Measurements from ENCODE around the gene OSBPL7.
A peak's percentile ranks its signal among the peaks of the same experiment; 100 is the strongest.

The OSBPL7 gene

DNA sequence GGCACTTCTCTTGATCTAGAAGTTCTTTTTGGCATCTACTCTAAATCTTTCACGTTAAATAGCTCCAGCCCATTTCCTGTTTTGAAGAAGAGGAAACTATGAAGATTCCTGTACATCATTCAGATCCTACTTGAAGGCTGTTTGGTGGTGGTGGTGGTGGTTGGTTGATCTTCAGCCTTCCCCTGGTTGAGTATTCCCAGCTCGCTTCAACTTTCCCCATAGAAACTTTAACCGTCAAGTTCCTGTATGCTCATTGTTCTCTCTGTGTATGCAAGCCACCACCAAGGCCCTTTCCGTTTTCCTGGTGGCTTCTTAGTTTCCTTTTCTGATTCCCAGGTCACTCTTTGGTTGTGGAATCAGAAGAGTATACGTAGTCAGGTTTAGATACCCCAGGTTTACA is 13.2 kb upstream of the OSBPL7 start:
- DNase-seq (ENCODE audit: low read depth) = no peak
- peaks cover 27% of the 10 kb centered on the region for H3K36me3 ChIP-seq (ENCODE audit: control insufficient read depth, insufficient read depth, low read length, severe bottlenecking)
- H3K27me3 ChIP-seq (replicated peaks; ENCODE audit: control insufficient read depth, insufficient read depth, low read length) = no peaks in the 10 kb centered on the region
- H3K4me1 ChIP-seq (ENCODE audit: control insufficient read depth, insufficient read depth, low read length) = peaks cover 62% of the 10 kb centered on the region
- no peaks in the 10 kb centered on the region for H3K9me3 ChIP-seq (ENCODE audit: control insufficient read depth, low read length)
- H3K4me3 ChIP-seq (ENCODE audit: low read length) = no peak overlapping the region
- H3K9ac ChIP-seq (ENCODE audit: low read length) = no peak overlapping the region

GRCh38 chr17:47831934-47832327 is 10.3 kb upstream of the OSBPL7 start:
- Histone ChIP-seq H3K36me3 (ENCODE audit: control insufficient read depth, insufficient read depth, low read length, severe bottlenecking) (peaks cover 36% of the 10 kb centered on the region), H3K9ac (ENCODE audit: low read length) (peak overlapping the region; percentile 94), H3K9me3 (ENCODE audit: control insufficient read depth, low read length) (no peaks in the 10 kb centered on the region), H3K4me3 (ENCODE audit: low read length) (peak overlapping the region; percentile 97), H3K27me3 (replicated peaks; ENCODE audit: control insufficient read depth, insufficient read depth, low read length) (no peaks in the 10 kb centered on the region), H3K4me1 (ENCODE audit: control insufficient read depth, insufficient read depth, low read length) (peaks cover 34% of the 10 kb centered on the region)
- DNase-seq (ENCODE audit: low read depth) = no peak

GRCh38 chr17:47831003-47831933 is 9.7 kb upstream of the OSBPL7 start, which contains the start of the genes LRRC46 and MRPL10:
LRRC46 (plus strand) TSS chr17:47831670; CDS start chr17:47831990, 320 bp downstream.
MRPL10 (minus strand) TSS chr17:47831541; CDS start chr17:47831511, 30 bp downstream.
- peak within 1 kb of the TSS; percentile 97 for H3K4me3 ChIP-seq (ENCODE audit: low read length)
- no peaks in the 10 kb centered on the region for H3K27me3 ChIP-seq (replicated peaks; ENCODE audit: control insufficient read depth, insufficient read depth, low read length)
- peaks cover 28% of the 10 kb centered on the region for H3K4me1 ChIP-seq (ENCODE audit: control insufficient read depth, insufficient read depth, low read length)
- peaks cover 41% of the 10 kb centered on the region for H3K36me3 ChIP-seq (ENCODE audit: control insufficient read depth, insufficient read depth, low read length, severe bottlenecking)
- peak within 1 kb of the TSS; percentile 94 for H3K9ac ChIP-seq (ENCODE audit: low read length)
- DNase-seq (ENCODE audit: low read depth) = peak; percentile 98
- H3K9me3 ChIP-seq (ENCODE audit: control insufficient read depth, low read length) = no peaks in the 10 kb centered on the region

GRCh38 chr17:47830396-47831002 is 8.9 kb upstream of the OSBPL7 start:
- no peaks in the 10 kb centered on the region for H3K9me3 ChIP-seq (ENCODE audit: control insufficient read depth, low read length)
- H3K4me3 ChIP-seq (ENCODE audit: low read length) = peak overlapping the region; percentile 97
- DNase-seq (ENCODE audit: low read depth) = no peak
- H3K36me3 ChIP-seq (ENCODE audit: control insufficient read depth, insufficient read depth, low read length, severe bottlenecking) = peaks cover 39% of the 10 kb centered on the region
- peaks cover 21% of the 10 kb centered on the region for H3K4me1 ChIP-seq (ENCODE audit: control insufficient read depth, insufficient read depth, low read length)
- peak overlapping the region; percentile 94 for H3K9ac ChIP-seq (ENCODE audit: low read length)
- no peaks in the 10 kb centered on the region for H3K27me3 ChIP-seq (replicated peaks; ENCODE audit: control insufficient read depth, insufficient read depth, low read length)

DNA sequence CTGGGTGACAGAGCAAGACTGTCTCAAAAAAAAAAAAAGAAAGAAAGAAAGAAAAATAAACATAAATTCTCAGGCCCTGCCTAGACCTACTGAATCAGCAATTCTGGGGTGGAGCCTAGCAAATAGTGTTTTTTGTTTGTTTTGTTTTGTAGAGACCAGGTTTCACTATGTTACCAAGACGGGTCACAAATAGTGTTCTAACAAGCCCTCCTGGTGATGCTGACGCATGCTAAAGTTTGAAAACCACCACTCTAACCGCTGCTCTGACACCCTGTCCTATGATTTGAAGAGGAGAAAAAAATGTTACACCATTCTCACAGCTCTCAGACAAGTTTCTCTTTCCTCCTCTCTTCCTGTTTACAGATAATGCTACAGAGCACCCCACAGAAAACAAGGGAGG is 8.3 kb upstream of the OSBPL7 start:
- Histone ChIP-seq H3K27me3 (replicated peaks; ENCODE audit: control insufficient read depth, insufficient read depth, low read length) (no peaks in the 10 kb centered on the region), H3K4me3 (ENCODE audit: low read length) (peak overlapping the region; percentile 97)

GRCh38 chr17:47823519-47823918 is 1.9 kb upstream of the OSBPL7 start:
- DNase-seq (ENCODE audit: low read depth) = no peak
- H3K9me3 ChIP-seq (ENCODE audit: control insufficient read depth, low read length) = no peaks in the 10 kb centered on the region
- no peak overlapping the region for H3K9ac ChIP-seq (ENCODE audit: low read length)
- no peak overlapping the region for H3K4me3 ChIP-seq (ENCODE audit: low read length)
- H3K27me3 ChIP-seq (replicated peaks; ENCODE audit: control insufficient read depth, insufficient read depth, low read length) = no peaks in the 10 kb centered on the region
- peaks cover 44% of the 10 kb centered on the region for H3K36me3 ChIP-seq (ENCODE audit: control insufficient read depth, insufficient read depth, low read length, severe bottlenecking)
- H3K4me1 ChIP-seq (ENCODE audit: control insufficient read depth, insufficient read depth, low read length) = peaks cover 13% of the 10 kb centered on the region

More for the DNA sequence above, 8.3 kb upstream of the OSBPL7 start:
- peaks cover 38% of the 10 kb centered on the region for H3K36me3 ChIP-seq (ENCODE audit: control insufficient read depth, insufficient read depth, low read length, severe bottlenecking)
- H3K9ac ChIP-seq (ENCODE audit: low read length) = peak overlapping the region; percentile 94
- peaks cover 17% of the 10 kb centered on the region for H3K4me1 ChIP-seq (ENCODE audit: control insufficient read depth, insufficient read depth, low read length)
- DNase-seq (ENCODE audit: low read depth) = no peak
- no peaks in the 10 kb centered on the region for H3K9me3 ChIP-seq (ENCODE audit: control insufficient read depth, low read length)

DNA sequence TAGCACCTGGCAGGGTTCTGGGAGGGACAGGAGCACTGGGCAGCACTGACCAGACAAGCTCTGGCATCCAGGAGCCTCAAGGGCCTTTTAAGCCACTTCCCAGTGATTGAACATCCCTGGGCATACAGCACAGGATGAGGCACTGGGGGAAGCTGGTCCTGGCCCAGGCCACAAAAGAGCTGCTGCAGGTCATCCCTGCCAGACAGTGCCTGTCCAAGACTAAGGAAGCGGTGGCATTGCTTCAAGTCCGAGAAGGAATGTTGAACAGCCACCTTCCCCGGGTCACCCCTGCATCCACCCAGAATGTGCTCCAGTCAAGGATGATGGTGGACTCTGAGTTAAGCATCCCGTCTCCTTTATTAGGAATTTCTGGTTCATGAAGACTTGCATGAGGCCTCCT is 1.2 kb upstream of the OSBPL7 start:
- Histone ChIP-seq H3K9me3 (ENCODE audit: control insufficient read depth, low read length) (no peaks in the 10 kb centered on the region), H3K36me3 (ENCODE audit: control insufficient read depth, insufficient read depth, low read length, severe bottlenecking) (peaks cover 39% of the 10 kb centered on the region), H3K4me3 (ENCODE audit: low read length) (no peak overlapping the region), H3K27me3 (replicated peaks; ENCODE audit: control insufficient read depth, insufficient read depth, low read length) (no peaks in the 10 kb centered on the region), H3K9ac (ENCODE audit: low read length) (no peak overlapping the region), H3K4me1 (ENCODE audit: control insufficient read depth, insufficient read depth, low read length) (peaks cover 13% of the 10 kb centered on the region)
- DNase-seq (ENCODE audit: low read depth) = no peak

DNA sequence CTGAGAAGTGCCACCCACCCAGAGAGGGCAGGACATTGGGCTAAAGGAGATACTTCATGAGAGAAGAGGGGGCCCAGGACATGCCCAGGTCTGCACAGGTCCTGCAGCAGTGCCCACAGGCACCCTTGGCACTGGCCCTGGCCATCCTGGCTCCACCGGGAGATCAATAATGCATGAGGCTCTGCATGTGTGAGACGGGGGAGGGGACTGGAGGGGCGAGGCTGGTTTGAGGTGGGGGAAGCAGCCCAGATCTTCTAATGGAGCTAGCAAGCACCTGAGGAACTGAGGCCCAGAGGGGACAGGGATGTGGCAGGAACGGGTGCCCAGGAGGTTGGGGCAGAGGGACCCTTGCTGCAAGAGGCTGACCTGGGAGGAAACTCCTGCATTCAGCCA is 567 bp downstream of the OSBPL7 start:
- Histone ChIP-seq H3K9ac (ENCODE audit: low read length) (peak overlapping the region; percentile 66), H3K4me1 (ENCODE audit: control insufficient read depth, insufficient read depth, low read length) (peaks cover 13% of the 10 kb centered on the region), H3K9me3 (ENCODE audit: control insufficient read depth, low read length) (no peaks in the 10 kb centered on the region), H3K36me3 (ENCODE audit: control insufficient read depth, insufficient read depth, low read length, severe bottlenecking) (peaks cover 24% of the 10 kb centered on the region), H3K27me3 (replicated peaks; ENCODE audit: control insufficient read depth, insufficient read depth, low read length) (no peaks in the 10 kb centered on the region), H3K4me3 (ENCODE audit: low read length) (peak overlapping the region; percentile 79)
- DNase-seq (ENCODE audit: low read depth) = no peak

DNA sequence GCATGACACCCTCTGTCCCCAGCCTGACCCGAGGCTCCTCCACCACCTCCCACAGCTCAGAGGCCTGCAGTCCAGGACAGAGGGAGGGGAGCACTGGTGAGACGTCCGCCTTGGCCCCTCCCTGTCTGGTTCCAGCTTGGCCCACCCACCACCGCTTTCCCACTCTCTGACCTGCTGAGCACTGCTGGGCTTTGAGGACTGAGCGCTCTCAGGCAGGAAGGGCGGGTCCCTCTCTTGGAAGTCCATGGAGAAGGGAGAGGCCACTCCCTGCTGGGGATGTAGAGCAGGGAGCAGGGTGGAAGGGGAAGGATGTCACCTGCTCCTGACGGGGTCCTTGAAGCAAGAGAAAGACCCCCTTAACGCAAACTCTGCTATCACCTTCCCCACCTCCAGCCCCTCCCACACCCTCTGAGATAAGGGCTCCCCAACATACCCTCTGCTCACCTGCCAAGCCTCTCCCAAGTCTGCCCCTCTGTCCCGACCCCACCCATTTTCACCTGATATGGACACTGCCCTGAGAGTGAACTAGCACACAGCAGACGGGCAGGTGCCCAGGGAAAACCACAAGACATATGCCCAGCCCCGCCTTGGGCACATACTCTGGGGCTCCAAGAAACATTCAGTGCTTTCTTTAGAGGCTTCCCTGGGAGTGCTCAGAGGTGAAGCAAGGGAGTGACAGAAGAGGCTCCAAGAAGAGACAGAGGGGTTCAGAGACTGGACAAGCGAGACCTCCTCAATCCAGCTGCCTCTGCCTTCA is 1.4 kb downstream of the OSBPL7 start:
- peaks cover 17% of the 10 kb centered on the region for H3K36me3 ChIP-seq (ENCODE audit: control insufficient read depth, insufficient read depth, low read length, severe bottlenecking)
- no peak for DNase-seq (ENCODE audit: low read depth)
- H3K4me1 ChIP-seq (ENCODE audit: control insufficient read depth, insufficient read depth, low read length) = peaks cover 13% of the 10 kb centered on the region
- no peaks in the 10 kb centered on the region for H3K27me3 ChIP-seq (replicated peaks; ENCODE audit: control insufficient read depth, insufficient read depth, low read length)
- no peak overlapping the region for H3K4me3 ChIP-seq (ENCODE audit: low read length)
- no peak overlapping the region for H3K9ac ChIP-seq (ENCODE audit: low read length)
- H3K9me3 ChIP-seq (ENCODE audit: control insufficient read depth, low read length) = no peaks in the 10 kb centered on the region

- no peaks in the 10 kb centered on the region for H3K9me3 ChIP-seq (ENCODE audit: control insufficient read depth, low read length)
- H3K4me3 ChIP-seq (ENCODE audit: low read length) = no peak overlapping the region
- no peaks in the 10 kb centered on the region for H3K27me3 ChIP-seq (replicated peaks; ENCODE audit: control insufficient read depth, insufficient read depth, low read length)
- peaks cover 13% of the 10 kb centered on the region for H3K4me1 ChIP-seq (ENCODE audit: control insufficient read depth, insufficient read depth, low read length)
- H3K36me3 ChIP-seq (ENCODE audit: control insufficient read depth, insufficient read depth, low read length, severe bottlenecking) = peaks cover 15% of the 10 kb centered on the region
- DNase-seq (ENCODE audit: low read depth) = no peak
- H3K9ac ChIP-seq (ENCODE audit: low read length) = no peak overlapping the region
Measured at GRCh38 chr17:47819475-47819874, 2.1 kb downstream of the OSBPL7 start.

Data from adipocyte (in vitro differentiated cells).